Measurements from ENCODE around the gene LILRA5. TPM values are rescaled to one million over a fixed set of nuclear protein-coding genes. Genes with fewer than 3 reads are reported as not detected.

The LILRA5 gene
- total and polyA plus RNA-seq, 7 donors: 0.44 to 2.2 (median 1.1) TPM; not detected in 1

DNA sequence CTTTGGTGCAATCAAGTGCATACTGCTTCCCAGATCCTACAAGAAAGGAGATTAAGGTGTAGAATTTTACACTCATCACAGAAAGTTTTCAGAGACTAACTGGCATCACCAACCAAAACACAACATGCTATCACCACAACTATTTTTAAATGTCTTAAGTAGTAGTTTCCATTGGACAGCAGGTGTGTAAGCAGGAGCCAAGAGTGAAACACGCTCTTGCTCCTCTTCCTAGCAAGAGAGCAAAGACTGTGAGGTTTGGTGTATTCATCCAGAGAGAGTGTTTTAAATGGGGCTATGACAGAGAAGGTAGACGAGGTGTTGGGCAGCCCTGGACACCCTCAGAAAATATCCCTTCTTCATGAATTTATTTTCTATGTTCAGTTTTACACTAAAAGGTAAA, 38.5 kb upstream of the LILRA5 start:
- Histone ChIP-seq H3K4me1 (no peaks in the 10 kb centered on the region), H3K27me3 (ENCODE audit: insufficient read depth in 3 of 3, low read length in 2 of 3) (no peaks in the 10 kb centered on the region), H3K4me3 (no peak overlapping the region), H3K36me3 (ENCODE audit: insufficient read depth in 1 of 2, low read depth in 1 of 2) (no peaks in the 10 kb centered on the region), H3K27ac (no peak overlapping the region), H3K9me3 (no peaks in the 10 kb centered on the region)
- intact Hi-C loops (cut with DNase I): no loop called here
- TF ChIP-seq, protein P1, sequence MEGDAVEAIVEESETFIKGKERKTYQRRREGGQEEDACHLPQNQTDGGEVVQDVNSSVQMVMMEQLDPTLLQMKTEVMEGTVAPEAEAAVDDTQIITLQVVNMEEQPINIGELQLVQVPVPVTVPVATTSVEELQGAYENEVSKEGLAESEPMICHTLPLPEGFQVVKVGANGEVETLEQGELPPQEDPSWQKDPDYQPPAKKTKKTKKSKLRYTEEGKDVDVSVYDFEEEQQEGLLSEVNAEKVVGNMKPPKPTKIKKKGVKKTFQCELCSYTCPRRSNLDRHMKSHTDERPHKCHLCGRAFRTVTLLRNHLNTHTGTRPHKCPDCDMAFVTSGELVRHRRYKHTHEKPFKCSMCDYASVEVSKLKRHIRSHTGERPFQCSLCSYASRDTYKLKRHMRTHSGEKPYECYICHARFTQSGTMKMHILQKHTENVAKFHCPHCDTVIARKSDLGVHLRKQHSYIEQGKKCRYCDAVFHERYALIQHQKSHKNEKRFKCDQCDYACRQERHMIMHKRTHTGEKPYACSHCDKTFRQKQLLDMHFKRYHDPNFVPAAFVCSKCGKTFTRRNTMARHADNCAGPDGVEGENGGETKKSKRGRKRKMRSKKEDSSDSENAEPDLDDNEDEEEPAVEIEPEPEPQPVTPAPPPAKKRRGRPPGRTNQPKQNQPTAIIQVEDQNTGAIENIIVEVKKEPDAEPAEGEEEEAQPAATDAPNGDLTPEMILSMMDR (IDR thresholded peaks at IDR 0.05): no peak
- no peak for DNase-seq
- ATAC-seq: no peak
- 30 to 33% (median 31%) methylated on average over 2 of the region's 2 CpGs for WGBS, 3 donors

DNA sequence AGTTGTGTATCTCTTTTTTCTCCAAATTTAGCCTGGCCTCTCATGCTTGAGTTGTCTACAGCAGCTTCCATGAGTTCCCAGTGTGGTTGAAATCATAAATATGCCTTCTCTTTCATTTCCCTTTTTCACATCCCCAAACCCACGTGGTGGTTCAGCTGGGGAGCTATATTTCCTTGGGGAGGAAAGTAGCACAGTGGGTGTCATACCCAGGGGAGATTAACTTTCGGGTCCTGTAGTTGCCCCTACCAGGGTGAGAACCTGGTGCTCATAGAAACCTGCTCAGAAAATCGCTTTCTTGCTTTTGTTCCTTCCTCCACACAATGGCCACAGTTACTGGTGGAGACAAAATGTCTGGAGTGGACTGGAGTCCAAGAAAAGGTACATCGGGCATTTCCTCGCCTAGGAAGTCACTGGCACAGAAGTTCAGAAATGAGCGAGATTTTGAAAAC, 33.0 kb upstream of the LILRA5 start:
- TF ChIP-seq, protein P1 (IDR thresholded peaks at IDR 0.05): no peak
- H3K4me3 ChIP-seq: no peak overlapping the region
- H3K36me3 ChIP-seq (ENCODE audit: insufficient read depth in 1 of 2, low read depth in 1 of 2): no peaks in the 10 kb centered on the region
- peaks cover 0 to 2% (median 0%) of the 10 kb centered on the region in 3 donors for H3K27me3 ChIP-seq (ENCODE audit: insufficient read depth in 3 of 3, low read length in 2 of 3)
- ATAC-seq: no peak
- intact Hi-C loops (cut with DNase I): no loop called here
- no peaks in the 10 kb centered on the region for H3K9me3 ChIP-seq
- no peak for DNase-seq
- no peaks in the 10 kb centered on the region for H3K4me1 ChIP-seq
- no peak overlapping the region for H3K27ac ChIP-seq
- WGBS, 3 donors: 70 to 72% (median 72%) methylated on average over 6 of the region's 6 CpGs

DNA sequence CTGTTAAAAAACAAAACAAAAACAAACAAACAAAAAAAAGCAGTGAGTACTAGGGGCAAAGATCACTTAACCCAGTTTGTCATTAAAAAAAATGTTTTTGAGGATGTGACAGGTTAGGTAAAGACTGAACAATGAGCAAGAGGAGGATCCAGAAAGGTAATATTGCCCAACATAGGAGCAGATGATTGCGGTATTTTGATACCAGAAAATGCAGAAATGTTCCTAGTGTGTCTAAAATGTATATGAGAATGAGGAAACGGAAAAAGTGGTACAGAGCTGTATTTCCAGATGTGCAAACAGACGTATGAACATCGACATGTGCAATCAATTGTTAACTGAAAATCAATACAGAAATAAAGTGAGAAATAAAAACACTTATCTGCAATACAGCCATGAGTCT, 30.9 kb upstream of the LILRA5 start:
- no peak overlapping the region for H3K27ac ChIP-seq
- no peaks in the 10 kb centered on the region for H3K9me3 ChIP-seq
- peaks cover 0 to 2% (median 0%) of the 10 kb centered on the region in 3 donors for H3K27me3 ChIP-seq (ENCODE audit: insufficient read depth in 3 of 3, low read length in 2 of 3)
- TF ChIP-seq, protein P1 (IDR thresholded peaks at IDR 0.05): no peak
- no peak overlapping the region for H3K4me3 ChIP-seq
- no peaks in the 10 kb centered on the region for H3K4me1 ChIP-seq
- WGBS, 3 donors: 71 to 78% (median 72%) methylated on average over 4 of the region's 4 CpGs
- DNase-seq: no peak
- no peaks in the 10 kb centered on the region for H3K36me3 ChIP-seq (ENCODE audit: insufficient read depth in 1 of 2, low read depth in 1 of 2)
- no peak for ATAC-seq
- intact Hi-C loops (cut with DNase I): no loop called here

DNA sequence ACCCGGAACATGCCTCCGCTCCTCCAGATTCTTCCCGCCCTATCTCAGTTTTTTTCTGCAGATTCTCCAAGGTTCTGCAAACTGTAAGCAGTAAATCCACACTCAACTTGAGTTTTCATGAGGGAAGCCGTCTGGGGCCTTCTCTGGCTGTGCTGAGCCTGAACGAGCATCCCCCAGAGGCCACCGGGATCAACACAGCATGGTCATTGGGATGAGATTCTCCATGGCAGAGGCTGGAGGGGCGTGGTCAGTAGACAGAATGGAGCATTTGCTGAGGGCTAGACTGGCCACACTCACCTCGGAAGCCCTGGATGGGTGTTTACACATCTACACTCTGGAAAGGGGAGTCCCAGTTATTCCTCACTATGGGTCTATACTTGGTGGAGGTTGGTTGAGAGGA, 28.3 kb upstream of the LILRA5 start:
- 58 to 62% (median 60%) methylated on average over 8 of the region's 8 CpGs for WGBS, 3 donors
- H3K36me3 ChIP-seq (ENCODE audit: insufficient read depth in 1 of 2, low read depth in 1 of 2): no peaks in the 10 kb centered on the region
- ATAC-seq: no peak
- no peak overlapping the region for H3K27ac ChIP-seq
- no peak overlapping the region for H3K4me3 ChIP-seq
- H3K4me1 ChIP-seq: no peaks in the 10 kb centered on the region
- H3K27me3 ChIP-seq (ENCODE audit: insufficient read depth in 3 of 3, low read length in 2 of 3): peaks cover 0 to 5% (median 2%) of the 10 kb centered on the region in 3 donors
- TF ChIP-seq, protein P1 (IDR thresholded peaks at IDR 0.05): no peak
- intact Hi-C loops (cut with DNase I): no loop called here
- no peaks in the 10 kb centered on the region for H3K9me3 ChIP-seq
- no peak for DNase-seq

DNA sequence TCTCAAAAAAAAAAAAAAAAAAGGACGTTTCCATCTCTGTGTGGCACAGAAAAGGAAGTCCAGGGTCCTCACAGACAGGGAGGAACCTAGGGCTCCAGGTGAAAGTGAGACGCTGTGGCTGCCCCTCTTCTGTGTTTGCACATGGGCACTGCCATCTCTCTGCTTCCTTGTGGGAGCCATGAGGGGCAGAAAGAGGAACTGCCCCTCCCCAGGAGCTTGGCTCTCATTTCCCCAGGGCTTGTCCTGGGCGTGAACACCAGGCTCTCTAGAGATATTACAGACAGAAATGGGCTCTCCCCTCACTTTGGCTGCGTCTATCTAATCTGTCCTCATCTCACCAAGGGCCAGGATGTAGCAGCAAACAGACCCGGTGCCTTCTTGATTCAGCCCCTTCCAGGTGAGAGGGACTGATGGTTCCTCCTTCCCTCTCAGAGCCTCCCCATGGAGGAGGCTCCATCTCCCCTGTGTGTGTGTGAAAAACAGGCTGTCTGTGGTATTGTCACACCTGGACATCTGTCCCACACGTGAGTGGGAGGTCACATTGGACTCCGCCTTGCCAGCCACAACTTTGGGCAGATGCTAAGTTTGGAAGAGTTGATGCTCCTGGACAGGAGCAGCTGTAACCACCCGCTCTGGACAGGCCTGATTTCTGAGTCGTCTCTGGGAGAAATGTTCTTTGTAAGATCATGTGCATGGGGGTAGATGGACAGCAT, 26.8 kb upstream of the LILRA5 start:
- no peak for ATAC-seq
- no peaks in the 10 kb centered on the region for H3K36me3 ChIP-seq (ENCODE audit: insufficient read depth in 1 of 2, low read depth in 1 of 2)
- WGBS, 3 donors: 51 to 61% (median 58%) methylated on average over 9 of the region's 9 CpGs

More for the DNA sequence above, 26.8 kb upstream of the LILRA5 start:
- DNase-seq: no peak
- no peaks in the 10 kb centered on the region for H3K4me1 ChIP-seq
- no peak overlapping the region for H3K27ac ChIP-seq
- peaks cover 0 to 5% (median 0%) of the 10 kb centered on the region in 3 donors for H3K27me3 ChIP-seq (ENCODE audit: insufficient read depth in 3 of 3, low read length in 2 of 3)
- intact Hi-C loops (cut with DNase I): no loop called here
- H3K9me3 ChIP-seq: no peaks in the 10 kb centered on the region
- no peak overlapping the region for H3K4me3 ChIP-seq
- TF ChIP-seq, protein P1 (IDR thresholded peaks at IDR 0.05): no peak

Data from psoas muscle (tissue), 8 donors.